Fibroblast of lung (primary cell): ENCODE measurements around the gene OR2V2. TPM values are rescaled to one million over a fixed set of nuclear protein-coding genes. Genes with fewer than 3 reads are reported as not detected.
"Not testable (repeated sequence)": the region's sequence is repeated elsewhere in the genome, so short reads cannot be mapped to it uniquely, and the experiment has no call there.

Experiments
- DNase-seq, 2 donors: peaks; one replicate each; pipeline versions ENCODE4 v3.0.0 to v3.0.0-alpha.2; 2010; ENCODE audit warnings: low read depth in 2 of 2
- H2AFZ ChIP-seq: 2 replicates; pipeline ENCODE4 v1.5.1; 2012; ENCODE audit warnings: low read length, control low read depth, inconsistent platforms
- H3K27ac ChIP-seq: 2 replicates; pipeline ENCODE4 v1.5.1; 2011; ENCODE audit warnings: low read length, control low read depth; ENCODE audit not compliant: insufficient read depth
- H3K27me3 ChIP-seq: 2 replicates; pipeline ENCODE4 v1.5.1; 2011; ENCODE audit warnings: mild to moderate bottlenecking, low read length; ENCODE audit not compliant: control insufficient read depth, insufficient read depth
- H3K36me3 ChIP-seq: 2 replicates; pipeline ENCODE4 v1.5.1; 2011; ENCODE audit warnings: low read length; ENCODE audit not compliant: control insufficient read depth, insufficient read depth
- H3K4me1 ChIP-seq: 2 replicates; pipeline ENCODE4 v1.5.1; 2011; ENCODE audit warnings: low read length; ENCODE audit not compliant: control insufficient read depth, insufficient read depth; ENCODE audit errors: extremely low read depth
- H3K4me2 ChIP-seq: 2 replicates; pipeline ENCODE4 v1.5.1; 2011; ENCODE audit warnings: low read length, control low read depth; ENCODE audit not compliant: insufficient read depth; ENCODE audit errors: extremely low read depth
- H3K4me3 ChIP-seq, 4 experiments: fragments of 200-600 bp in 1 of 4; sonication (generic) in 1 of 4; replicated peaks in 1 of 4; 2 replicates each; pipeline ENCODE4 v1.5.1; 2011 to 2016; ENCODE audit warnings: low read length in 4 of 4, low read depth in 3 of 4, mild to moderate bottlenecking in 3 of 4, control low read depth in 2 of 4, inconsistent platforms in 1 of 4, mixed read lengths in 1 of 4; ENCODE audit not compliant: insufficient read depth in 1 of 4; ENCODE audit errors: control extremely low read depth in 1 of 4
- H3K79me2 ChIP-seq: 2 replicates; pipeline ENCODE4 v1.5.1; 2012; ENCODE audit warnings: mild to moderate bottlenecking, low read length, inconsistent platforms; ENCODE audit not compliant: control insufficient read depth, insufficient read depth
- H3K9ac ChIP-seq: 2 replicates; pipeline ENCODE4 v1.5.1; 2011; ENCODE audit warnings: mild to moderate bottlenecking, low read length, control low read depth; ENCODE audit not compliant: insufficient read depth
- H3K9me3 ChIP-seq: 2 replicates; pipeline ENCODE4 v1.5.1; 2012; ENCODE audit warnings: low read depth, low read length; ENCODE audit not compliant: control insufficient read depth, insufficient read depth
- H4K20me1 ChIP-seq: 2 replicates; pipeline ENCODE4 v1.5.1; 2011; ENCODE audit warnings: low read length; ENCODE audit not compliant: control insufficient read depth, insufficient read depth; ENCODE audit errors: extremely low read depth
- EZH2 ChIP-seq: IDR thresholded peaks from 2 replicates; pipeline ENCODE4 v1.5.1; 2012; ENCODE audit warnings: low read length, control low read depth, mild to moderate bottlenecking; ENCODE audit errors: missing control alignments
- polyA plus RNA-seq, 2 donors: library from polyadenylated mRNA; depleted of rRNA in 1 of 2; stranded (reverse) in 1 of 2; unstranded in 1 of 2; fragments of >200 nt; gene quantifications; 2 replicates each; pipeline ENCODE4 v1.2.1, GENCODE V29; 2011 to 2012; ENCODE audit warnings: missing spikeins in 1 of 2
- total RNA-seq: library from RNA; depleted of rRNA; stranded (reverse); fragments of >200 nt; gene quantifications from 2 replicates; pipeline ENCODE4 v1.2.1, GENCODE V29; 2014
- TF ChIP-seq, protein P1 (sequence below), 2 donors: IDR thresholded peaks in 1 of 2; conservative IDR thresholded peaks in 1 of 2; 1 replicate in 1 of 2; 2 replicates in 1 of 2; pipeline ENCODE4 v1.5.1; 2011 to 2012; ENCODE audit warnings: low read length in 2 of 2, control low read depth in 1 of 2, inconsistent platforms in 1 of 2, low read depth in 1 of 2, mild to moderate bottlenecking in 1 of 2

OR2V2 gene
- total and polyA plus RNA-seq, 2 donors (not counting 1 experiment from before 2014, with no cell fraction given), result not detected

DNA sequence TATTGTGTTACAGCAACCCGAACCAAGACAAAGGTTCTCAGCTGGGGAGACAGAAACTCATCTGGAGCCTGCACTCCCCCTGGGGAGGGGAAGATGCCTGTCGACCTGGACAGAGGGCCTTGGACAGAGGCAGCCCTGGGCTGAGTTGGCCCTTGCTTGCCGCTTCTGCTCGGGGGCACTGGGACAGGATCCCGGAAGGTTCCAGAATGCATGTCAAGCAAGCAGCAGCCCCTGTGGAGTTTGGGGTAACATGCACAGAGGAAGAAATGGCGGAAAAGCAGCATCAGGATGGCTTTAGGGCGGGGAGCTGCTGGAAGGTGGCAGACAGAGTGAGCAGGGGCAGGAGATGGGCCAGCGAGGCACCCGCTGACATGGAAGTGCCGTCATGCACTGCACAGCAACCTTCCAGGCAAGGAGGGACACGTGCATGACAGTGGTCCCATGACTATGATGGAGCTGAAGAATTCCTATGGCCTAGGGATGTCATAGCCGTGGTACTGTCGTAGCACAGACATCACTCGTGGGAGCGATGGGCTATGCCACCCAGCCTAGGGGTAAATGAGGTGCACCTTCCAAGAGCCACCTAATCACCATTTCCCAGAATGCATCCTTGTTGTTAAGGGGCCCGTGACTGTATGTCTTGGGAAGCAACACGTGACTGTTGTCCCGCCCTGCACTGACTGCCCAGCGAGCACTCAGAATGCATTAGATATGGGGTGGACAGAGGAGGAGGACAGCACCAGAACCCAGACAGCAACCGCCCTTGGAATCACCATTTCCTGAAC, 42.6 kb upstream of the OR2V2 start:
- not testable (repeated sequence) for H3K36me3 ChIP-seq, H3K27me3 ChIP-seq, DNase-seq, H3K9me3 ChIP-seq, H3K4me2 ChIP-seq, H3K27ac ChIP-seq, H3K9ac ChIP-seq, H3K4me3 ChIP-seq, H3K79me2 ChIP-seq, H3K4me1 ChIP-seq, H4K20me1 ChIP-seq, H2AFZ ChIP-seq

DNA sequence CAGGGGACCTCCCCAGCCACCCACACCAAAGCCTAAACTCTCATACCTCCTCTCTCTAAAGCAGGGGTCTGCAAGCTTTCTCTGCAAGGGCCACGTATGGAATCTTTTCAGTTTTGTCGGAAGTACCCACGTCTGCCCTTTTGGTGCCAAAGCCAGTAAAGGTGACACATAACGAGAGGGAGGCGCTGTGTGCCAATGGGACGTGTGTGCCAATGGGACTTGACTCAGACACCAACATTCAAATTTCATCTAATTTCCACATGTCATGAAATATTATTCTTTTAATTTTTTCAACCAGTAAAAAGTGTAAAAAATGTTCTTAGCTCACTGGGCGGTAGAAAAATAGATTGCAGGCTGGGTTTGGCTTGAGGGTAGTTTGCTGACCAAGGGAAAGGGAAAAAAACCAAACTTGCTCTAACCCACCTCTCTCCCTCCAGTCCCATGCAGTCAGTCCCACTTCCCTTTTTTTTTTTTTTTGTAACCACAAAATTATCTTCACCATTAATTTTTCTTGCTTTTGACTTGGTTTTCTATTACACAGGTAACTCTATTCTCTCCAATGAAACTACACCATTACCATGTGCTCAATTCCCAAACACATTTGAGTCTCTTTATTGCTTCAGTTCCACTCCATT, 41.9 kb upstream of the OR2V2 start:
- no peak overlapping the region for H3K4me3 ChIP-seq
- H3K4me2 ChIP-seq, result no peak overlapping the region
- H3K27ac ChIP-seq, result no peak overlapping the region
- TF ChIP-seq, protein P1, sequence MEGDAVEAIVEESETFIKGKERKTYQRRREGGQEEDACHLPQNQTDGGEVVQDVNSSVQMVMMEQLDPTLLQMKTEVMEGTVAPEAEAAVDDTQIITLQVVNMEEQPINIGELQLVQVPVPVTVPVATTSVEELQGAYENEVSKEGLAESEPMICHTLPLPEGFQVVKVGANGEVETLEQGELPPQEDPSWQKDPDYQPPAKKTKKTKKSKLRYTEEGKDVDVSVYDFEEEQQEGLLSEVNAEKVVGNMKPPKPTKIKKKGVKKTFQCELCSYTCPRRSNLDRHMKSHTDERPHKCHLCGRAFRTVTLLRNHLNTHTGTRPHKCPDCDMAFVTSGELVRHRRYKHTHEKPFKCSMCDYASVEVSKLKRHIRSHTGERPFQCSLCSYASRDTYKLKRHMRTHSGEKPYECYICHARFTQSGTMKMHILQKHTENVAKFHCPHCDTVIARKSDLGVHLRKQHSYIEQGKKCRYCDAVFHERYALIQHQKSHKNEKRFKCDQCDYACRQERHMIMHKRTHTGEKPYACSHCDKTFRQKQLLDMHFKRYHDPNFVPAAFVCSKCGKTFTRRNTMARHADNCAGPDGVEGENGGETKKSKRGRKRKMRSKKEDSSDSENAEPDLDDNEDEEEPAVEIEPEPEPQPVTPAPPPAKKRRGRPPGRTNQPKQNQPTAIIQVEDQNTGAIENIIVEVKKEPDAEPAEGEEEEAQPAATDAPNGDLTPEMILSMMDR (conservative IDR thresholded peaks at IDR 0.05 in 1 of 2, IDR thresholded peaks at IDR 0.05 in 1 of 2; ENCODE audit: low read depth in 1 of 2, low read length in 2 of 2), result no peak
- TF ChIP-seq EZH2, result no peak
- H3K9me3 ChIP-seq, result no peaks in the 10 kb centered on the region
- H3K27me3 ChIP-seq, result peaks cover 6% of the 10 kb centered on the region
- H3K9ac ChIP-seq, result no peak overlapping the region
- no peaks in the 10 kb centered on the region for H3K36me3 ChIP-seq
- H3K79me2 ChIP-seq, result no peaks in the 10 kb centered on the region
- no peaks in the 10 kb centered on the region for H4K20me1 ChIP-seq
- no peak for DNase-seq
- no peaks in the 10 kb centered on the region for H3K4me1 ChIP-seq
- H2AFZ ChIP-seq, result no peak overlapping the region

DNA sequence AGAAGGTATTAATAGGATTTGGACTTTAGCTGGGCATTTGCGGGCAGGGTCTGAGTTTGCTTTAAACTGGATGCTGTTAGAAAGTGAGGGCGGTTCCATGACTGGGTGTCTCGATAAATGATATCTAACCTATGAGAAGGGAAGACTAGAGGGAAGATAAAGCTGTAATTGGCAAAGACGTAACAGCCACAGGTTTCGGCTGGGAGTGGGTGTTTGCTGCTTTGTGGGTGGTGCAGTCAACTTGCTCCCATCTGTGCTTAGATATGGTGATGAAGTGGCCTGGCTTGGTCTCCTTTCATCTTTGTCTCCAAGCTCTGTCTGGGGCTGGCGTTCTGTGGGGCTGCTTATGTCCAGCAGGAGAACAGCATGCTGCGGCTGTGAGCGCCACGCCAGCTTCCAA, 39.7 kb upstream of the OR2V2 start:
- Histone ChIP-seq H3K4me3 (no peak overlapping the region), H3K9ac (no peak overlapping the region), H3K27ac (no peak overlapping the region), H3K79me2 (no peaks in the 10 kb centered on the region), H4K20me1 (no peaks in the 10 kb centered on the region), H3K9me3 (no peaks in the 10 kb centered on the region), H3K4me2 (no peak overlapping the region), H3K4me1 (no peaks in the 10 kb centered on the region), H2AFZ (no peak overlapping the region), H3K36me3 (no peaks in the 10 kb centered on the region), H3K27me3 (peaks cover 10% of the 10 kb centered on the region)
- DNase-seq, result no peak
- TF ChIP-seq, protein P1 (conservative IDR thresholded peaks at IDR 0.05 in 1 of 2, IDR thresholded peaks at IDR 0.05 in 1 of 2; ENCODE audit: low read depth in 1 of 2, low read length in 2 of 2), result no peak
